Measurements from ENCODE around the gene GNA15. TPM values are rescaled to one million over a fixed set of nuclear protein-coding genes. Genes with fewer than 3 reads are reported as not detected.
A peak's percentile ranks its signal among the peaks of the same experiment; 100 is the strongest.

GNA15 gene
- total and polyA plus RNA-seq, 9 donors, result 1.2 to 4.8 (median 1.4) TPM

- TF ChIP-seq EP300 (IDR thresholded peaks at IDR 0.05), result no peak
- no peak for TF ChIP-seq POLR2A (IDR thresholded peaks at IDR 0.05)
- TF ChIP-seq, protein P1, sequence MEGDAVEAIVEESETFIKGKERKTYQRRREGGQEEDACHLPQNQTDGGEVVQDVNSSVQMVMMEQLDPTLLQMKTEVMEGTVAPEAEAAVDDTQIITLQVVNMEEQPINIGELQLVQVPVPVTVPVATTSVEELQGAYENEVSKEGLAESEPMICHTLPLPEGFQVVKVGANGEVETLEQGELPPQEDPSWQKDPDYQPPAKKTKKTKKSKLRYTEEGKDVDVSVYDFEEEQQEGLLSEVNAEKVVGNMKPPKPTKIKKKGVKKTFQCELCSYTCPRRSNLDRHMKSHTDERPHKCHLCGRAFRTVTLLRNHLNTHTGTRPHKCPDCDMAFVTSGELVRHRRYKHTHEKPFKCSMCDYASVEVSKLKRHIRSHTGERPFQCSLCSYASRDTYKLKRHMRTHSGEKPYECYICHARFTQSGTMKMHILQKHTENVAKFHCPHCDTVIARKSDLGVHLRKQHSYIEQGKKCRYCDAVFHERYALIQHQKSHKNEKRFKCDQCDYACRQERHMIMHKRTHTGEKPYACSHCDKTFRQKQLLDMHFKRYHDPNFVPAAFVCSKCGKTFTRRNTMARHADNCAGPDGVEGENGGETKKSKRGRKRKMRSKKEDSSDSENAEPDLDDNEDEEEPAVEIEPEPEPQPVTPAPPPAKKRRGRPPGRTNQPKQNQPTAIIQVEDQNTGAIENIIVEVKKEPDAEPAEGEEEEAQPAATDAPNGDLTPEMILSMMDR (IDR thresholded peaks at IDR 0.05), result no peak
- intact Hi-C loops (cut with DNase I), result no loop called here
- H3K27ac ChIP-seq, result no peak overlapping the region
- no peak for DNase-seq
- no peak overlapping the region for H3K4me3 ChIP-seq
- H3K36me3 ChIP-seq, result no peaks in the 10 kb centered on the region
- no peaks in the 10 kb centered on the region for H3K4me1 ChIP-seq (ENCODE audit: insufficient read depth)
- H3K27me3 ChIP-seq, result no peaks in the 10 kb centered on the region
- H3K9me3 ChIP-seq, result no peaks in the 10 kb centered on the region
- 92 to 94% (median 93%) methylated on average over 21 to 28 of the region's 28 CpGs for WGBS, 3 donors
Measured at GRCh38 chr19:3206216-3206953, 70.6 kb downstream of the GNA15 start.

DNA sequence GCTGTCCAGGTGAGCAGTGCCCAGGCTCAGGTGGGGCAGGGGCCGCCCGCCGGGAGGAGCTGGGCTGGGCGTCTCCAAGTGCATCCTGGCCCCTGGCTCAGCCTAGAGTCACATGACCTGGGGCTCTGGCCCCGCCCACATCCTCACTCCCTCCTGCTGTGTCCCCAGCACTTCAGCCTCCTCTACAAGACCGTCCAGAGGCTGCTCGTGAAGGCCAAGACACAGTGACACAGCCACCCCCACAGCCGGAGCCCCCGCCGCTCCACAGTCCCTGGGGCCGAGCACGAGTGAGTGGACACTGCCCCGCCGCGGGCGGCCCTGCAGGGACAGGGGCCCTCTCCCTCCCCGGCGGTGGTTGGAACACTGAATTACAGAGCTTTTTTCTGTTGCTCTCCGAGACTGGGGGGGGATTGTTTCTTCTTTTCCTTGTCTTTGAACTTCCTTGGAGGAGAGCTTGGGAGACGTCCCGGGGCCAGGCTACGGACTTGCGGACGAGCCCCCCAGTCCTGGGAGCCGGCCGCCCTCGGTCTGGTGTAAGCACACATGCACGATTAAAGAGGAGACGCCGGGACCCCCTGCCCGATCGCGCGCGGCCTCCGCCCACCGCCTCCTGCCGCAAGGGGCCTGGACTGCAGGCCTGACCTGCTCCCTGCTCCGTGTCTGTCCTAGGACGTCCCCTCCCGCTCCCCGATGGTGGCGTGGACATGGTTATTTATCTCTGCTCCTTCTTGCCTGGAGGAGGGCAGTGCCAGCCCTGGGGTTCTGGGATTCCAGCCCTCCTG, 71.8 kb downstream of the GNA15 start:
- no peaks in the 10 kb centered on the region for H3K27me3 ChIP-seq
- H3K36me3 ChIP-seq, result no peaks in the 10 kb centered on the region
- WGBS, 3 donors, result 86 to 91% (median 88%) methylated on average over 40 to 43 of the region's 43 CpGs
- TF ChIP-seq EP300 (IDR thresholded peaks at IDR 0.05) (no peak), POLR2A (IDR thresholded peaks at IDR 0.05) (no peak)
- TF ChIP-seq, protein P1 (IDR thresholded peaks at IDR 0.05), result no peak
- H3K4me3 ChIP-seq, result no peak overlapping the region
- no peaks in the 10 kb centered on the region for H3K9me3 ChIP-seq
- intact Hi-C loops (cut with DNase I), result no loop called here
- DNase-seq, result no peak
- H3K4me1 ChIP-seq (ENCODE audit: insufficient read depth), result no peaks in the 10 kb centered on the region
- no peak overlapping the region for H3K27ac ChIP-seq

- DNase-seq, result no peak
- Histone ChIP-seq H3K9me3 (no peaks in the 10 kb centered on the region), H3K4me3 (no peak overlapping the region), H3K36me3 (no peaks in the 10 kb centered on the region), H3K27ac (no peak overlapping the region), H3K27me3 (no peaks in the 10 kb centered on the region), H3K4me1 (ENCODE audit: insufficient read depth) (no peaks in the 10 kb centered on the region)
- intact Hi-C loops (cut with DNase I), result no loop called here
- WGBS, 3 donors, result 85 to 89% (median 88%) methylated on average over 33 of the region's 33 CpGs
- no peak for TF ChIP-seq EP300 (IDR thresholded peaks at IDR 0.05)
- TF ChIP-seq POLR2A (IDR thresholded peaks at IDR 0.05), result no peak
- TF ChIP-seq, protein P1 (IDR thresholded peaks at IDR 0.05), result no peak
Measured at GRCh38 chr19:3208317-3209207, 72.7 kb downstream of the GNA15 start.

DNA sequence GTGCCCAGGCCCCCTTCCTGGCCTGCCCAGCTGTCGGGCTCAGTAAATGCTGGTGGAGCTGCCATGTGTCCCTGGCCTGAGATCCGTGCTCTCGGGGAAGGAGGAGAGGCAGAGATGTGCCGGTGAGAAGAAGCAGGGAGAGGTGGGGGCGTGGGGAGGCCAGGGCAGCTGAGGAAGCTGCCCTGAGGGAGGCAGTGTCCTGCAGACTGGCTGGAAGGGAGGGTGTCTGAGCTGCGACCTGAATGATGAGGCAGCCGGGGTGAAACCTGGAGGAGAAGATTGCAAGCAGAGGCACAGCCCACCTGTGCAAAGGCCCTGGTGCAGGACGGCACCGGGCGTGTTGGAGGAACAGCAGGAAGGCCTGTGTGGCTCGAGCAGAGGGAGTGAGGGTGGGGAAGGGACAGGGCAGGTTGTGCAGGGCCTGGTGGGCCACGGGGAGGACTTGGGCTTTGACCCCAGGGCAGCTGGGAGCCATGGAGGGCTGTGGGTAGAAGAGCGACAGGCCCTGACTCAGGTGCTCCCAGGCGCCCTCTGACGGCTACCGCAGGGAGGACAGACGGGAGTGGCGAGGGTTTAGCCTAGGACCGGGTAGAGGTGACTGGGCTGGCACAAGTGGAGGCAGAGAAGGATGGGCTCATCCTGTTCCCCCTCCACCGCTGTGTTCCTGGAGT, 74.6 kb downstream of the GNA15 start:
- Histone ChIP-seq H3K36me3 (no peaks in the 10 kb centered on the region), H3K27me3 (no peaks in the 10 kb centered on the region), H3K9me3 (no peaks in the 10 kb centered on the region), H3K4me1 (ENCODE audit: insufficient read depth) (no peaks in the 10 kb centered on the region), H3K4me3 (no peak overlapping the region), H3K27ac (no peak overlapping the region)
- intact Hi-C loops (cut with DNase I), result no loop called here
- peak in 1 of 5 donors; percentile 57 for DNase-seq
- WGBS, 3 donors, result 30 to 33% (median 31%) methylated on average over 19 to 20 of the region's 20 CpGs
- TF ChIP-seq, protein P1 (IDR thresholded peaks at IDR 0.05), result peak in 2 of 3 donors; percentile 20 to 22
- no peak for TF ChIP-seq EP300 (IDR thresholded peaks at IDR 0.05)
- no peak for TF ChIP-seq POLR2A (IDR thresholded peaks at IDR 0.05)
